SK-N-SH treated with all-trans-retinoic acid at 6 μM for 48 hours (cell line): ENCODE data around the gene SEC62.

Experiments
- ATAC-seq: fragments of 200-7000 bp; cut with Tn5 transposase; 3 replicates; pipeline ENCODE4 v1.9.1; 2020; ENCODE audit warnings: mild to moderate bottlenecking, moderate library complexity
- ARNTL ChIP-seq: fragments of 450-650 bp; formaldehyde crosslinking; IDR thresholded peaks from 2 replicates; pipeline ENCODE4 v1.5.0; 2020; ENCODE audit warnings: low read depth, mild to moderate bottlenecking, moderate library complexity, borderline replicate concordance
- BACH2 ChIP-seq: fragments of 250-450 bp; sonication (Bioruptor Pico); IDR thresholded peaks from 2 replicates; pipeline ENCODE4 v1.9.0; 2021; ENCODE audit warnings: mild to moderate bottlenecking, borderline replicate concordance
- CSDC2 ChIP-seq: fragments of 250-450 bp; sonication (Bioruptor Pico); IDR thresholded peaks from 2 replicates; pipeline ENCODE4 v1.5.0; 2020; ENCODE audit warnings: mild to moderate bottlenecking, moderate library complexity
- ESRRG ChIP-seq: fragments of 250-450 bp; sonication (Bioruptor Pico); IDR thresholded peaks from 2 replicates; pipeline ENCODE4 v1.6.1; 2021; ENCODE audit warnings: mild to moderate bottlenecking
- GLIS3 ChIP-seq: fragments of 250-450 bp; sonication (Bioruptor Pico); IDR thresholded peaks from 2 replicates; pipeline ENCODE4 v1.5.0; 2020; ENCODE audit warnings: mild to moderate bottlenecking, moderate library complexity
- ISL1 ChIP-seq: fragments of 250-450 bp; sonication (Bioruptor Pico); IDR thresholded peaks from 2 replicates; pipeline ENCODE4 v2.1.2; 2022; ENCODE audit warnings: mild to moderate bottlenecking, moderate library complexity
- OSR1 ChIP-seq: fragments of 250-450 bp; sonication (Bioruptor Pico); IDR thresholded peaks from 2 replicates; pipeline ENCODE4 v1.8.0; 2022; ENCODE audit warnings: moderate library complexity, mild to moderate bottlenecking, inconsistent platforms
- PPARA ChIP-seq: fragments of 250-450 bp; sonication (Bioruptor Pico); IDR thresholded peaks from 2 replicates; pipeline ENCODE4 v1.5.0; 2020; ENCODE audit warnings: mild to moderate bottlenecking, borderline replicate concordance
- RARB ChIP-seq: fragments of 250-450 bp; sonication (Bioruptor Pico); IDR thresholded peaks from 2 replicates; pipeline ENCODE4 v1.8.0; 2021; ENCODE audit warnings: mild to moderate bottlenecking, moderate library complexity
- SNAI2 ChIP-seq: fragments of 250-450 bp; sonication (Bioruptor Pico); IDR thresholded peaks from 2 replicates; pipeline ENCODE4 v1.5.0; 2020; ENCODE audit warnings: mild to moderate bottlenecking, moderate library complexity
- TCF4 ChIP-seq: fragments of 250-450 bp; sonication (Bioruptor Pico); IDR thresholded peaks from 2 replicates; pipeline ENCODE4 v1.8.0; 2021; ENCODE audit warnings: mild to moderate bottlenecking, moderate library complexity, borderline replicate concordance
- TOX ChIP-seq: fragments of 250-450 bp; sonication (Bioruptor Pico); IDR thresholded peaks from 2 replicates; pipeline ENCODE4 v1.8.0; 2021; ENCODE audit warnings: mild to moderate bottlenecking, moderate library complexity, borderline replicate concordance
- ZC3H10 ChIP-seq: fragments of 250-450 bp; sonication (Bioruptor Pico); IDR thresholded peaks from 2 replicates; pipeline ENCODE4 v1.5.1; 2021; ENCODE audit warnings: mild to moderate bottlenecking, moderate library complexity
- ZFP3 ChIP-seq: fragments of 250-450 bp; sonication (Bioruptor Pico); IDR thresholded peaks from 2 replicates; pipeline ENCODE4 v1.5.0; 2020; ENCODE audit warnings: mild to moderate bottlenecking, moderate library complexity
- ZFP30 ChIP-seq: fragments of 450-650 bp; formaldehyde crosslinking; IDR thresholded peaks from 2 replicates; pipeline ENCODE4 v1.5.0; 2022; ENCODE audit warnings: mild to moderate bottlenecking, moderate library complexity
- ZNF70 ChIP-seq: fragments of 450-650 bp; formaldehyde crosslinking; IDR thresholded peaks from 2 replicates; pipeline ENCODE4 v1.5.0; 2020; ENCODE audit warnings: mild to moderate bottlenecking, moderate library complexity
- ZNF8 ChIP-seq: fragments of 450-650 bp; formaldehyde crosslinking; IDR thresholded peaks from 2 replicates; pipeline ENCODE4 v1.5.0; 2020; ENCODE audit warnings: mild to moderate bottlenecking, moderate library complexity
- TF ChIP-seq, protein P1 (sequence below): fragments of 250-450 bp; sonication (Bioruptor Pico); IDR thresholded peaks from 2 replicates; pipeline ENCODE4 v1.5.1; 2020; ENCODE audit warnings: low read depth, mild to moderate bottlenecking, moderate library complexity
- TF ChIP-seq, protein P2 (sequence below): fragments of 250-450 bp; sonication (Bioruptor Pico); IDR thresholded peaks from 2 replicates; pipeline ENCODE4 v1.8.0; 2020; ENCODE audit warnings: mild to moderate bottlenecking, moderate library complexity, borderline replicate concordance
- TF ChIP-seq, protein P3 (sequence below): fragments of 250-450 bp; sonication (Bioruptor Pico); IDR thresholded peaks from 2 replicates; pipeline ENCODE4 v1.8.0; 2021; ENCODE audit warnings: low read depth, mild to moderate bottlenecking, moderate library complexity, borderline replicate concordance
- TF ChIP-seq, protein P4 (sequence below): fragments of 250-450 bp; sonication (Bioruptor Pico); IDR thresholded peaks from 2 replicates; pipeline ENCODE4 v1.5.1; 2021; ENCODE audit warnings: mild to moderate bottlenecking, moderate library complexity
- TF ChIP-seq, protein P5 (sequence below): fragments of 250-450 bp; sonication (Bioruptor Pico); IDR thresholded peaks from 2 replicates; pipeline ENCODE4 v1.5.0; 2020; ENCODE audit warnings: mild to moderate bottlenecking, moderate library complexity

The SEC62 gene

DNA sequence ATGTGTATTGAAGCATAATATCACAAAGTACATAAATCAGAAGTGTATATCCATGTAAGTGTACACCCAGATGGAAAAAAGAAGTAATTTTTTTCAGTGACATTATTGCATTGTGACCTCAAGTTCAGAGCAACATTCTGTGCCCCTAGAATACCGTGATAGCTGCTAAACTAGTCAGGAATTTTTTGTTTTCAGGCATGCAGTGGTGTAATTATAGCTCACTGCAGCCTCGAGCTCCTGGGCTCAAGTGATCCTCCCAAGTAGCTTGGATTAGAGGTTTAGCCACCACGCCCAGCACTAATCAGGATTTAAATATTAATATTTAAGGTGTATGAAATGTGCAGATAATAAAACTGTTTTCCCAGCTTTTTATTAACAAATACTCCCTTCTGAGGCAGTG is 25.5 kb downstream of the SEC62 start:
- no peak for TF ChIP-seq ZFP30 (CRISPR knock-in tag)
- TF ChIP-seq ZNF8: no peak
- TF ChIP-seq ESRRG (CRISPR knock-in tag): no peak
- TF ChIP-seq BACH2: no peak
- TF ChIP-seq TCF4: no peak
- TF ChIP-seq CSDC2 (CRISPR knock-in tag): no peak
- TF ChIP-seq ARNTL: no peak
- TF ChIP-seq, protein P1, sequence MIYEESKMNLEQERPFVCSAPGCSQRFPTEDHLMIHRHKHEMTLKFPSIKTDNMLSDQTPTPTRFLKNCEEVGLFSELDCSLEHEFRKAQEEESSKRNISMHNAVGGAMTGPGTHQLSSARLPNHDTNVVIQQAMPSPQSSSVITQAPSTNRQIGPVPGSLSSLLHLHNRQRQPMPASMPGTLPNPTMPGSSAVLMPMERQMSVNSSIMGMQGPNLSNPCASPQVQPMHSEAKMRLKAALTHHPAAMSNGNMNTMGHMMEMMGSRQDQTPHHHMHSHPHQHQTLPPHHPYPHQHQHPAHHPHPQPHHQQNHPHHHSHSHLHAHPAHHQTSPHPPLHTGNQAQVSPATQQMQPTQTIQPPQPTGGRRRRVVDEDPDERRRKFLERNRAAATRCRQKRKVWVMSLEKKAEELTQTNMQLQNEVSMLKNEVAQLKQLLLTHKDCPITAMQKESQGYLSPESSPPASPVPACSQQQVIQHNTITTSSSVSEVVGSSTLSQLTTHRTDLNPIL (CRISPR knock-in tag): no peak
- TF ChIP-seq ZNF70 (CRISPR knock-in tag): no peak
- TF ChIP-seq, protein P2, sequence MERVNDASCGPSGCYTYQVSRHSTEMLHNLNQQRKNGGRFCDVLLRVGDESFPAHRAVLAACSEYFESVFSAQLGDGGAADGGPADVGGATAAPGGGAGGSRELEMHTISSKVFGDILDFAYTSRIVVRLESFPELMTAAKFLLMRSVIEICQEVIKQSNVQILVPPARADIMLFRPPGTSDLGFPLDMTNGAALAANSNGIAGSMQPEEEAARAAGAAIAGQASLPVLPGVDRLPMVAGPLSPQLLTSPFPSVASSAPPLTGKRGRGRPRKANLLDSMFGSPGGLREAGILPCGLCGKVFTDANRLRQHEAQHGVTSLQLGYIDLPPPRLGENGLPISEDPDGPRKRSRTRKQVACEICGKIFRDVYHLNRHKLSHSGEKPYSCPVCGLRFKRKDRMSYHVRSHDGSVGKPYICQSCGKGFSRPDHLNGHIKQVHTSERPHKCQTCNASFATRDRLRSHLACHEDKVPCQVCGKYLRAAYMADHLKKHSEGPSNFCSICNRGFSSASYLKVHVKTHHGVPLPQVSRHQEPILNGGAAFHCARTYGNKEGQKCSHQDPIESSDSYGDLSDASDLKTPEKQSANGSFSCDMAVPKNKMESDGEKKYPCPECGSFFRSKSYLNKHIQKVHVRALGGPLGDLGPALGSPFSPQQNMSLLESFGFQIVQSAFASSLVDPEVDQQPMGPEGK (CRISPR knock-in tag): no peak
- no peak for TF ChIP-seq ZFP3 (CRISPR knock-in tag)
- no peak for TF ChIP-seq RARB (CRISPR knock-in tag)
- no peak for TF ChIP-seq SNAI2 (CRISPR knock-in tag)
- TF ChIP-seq PPARA (CRISPR knock-in tag): no peak
- TF ChIP-seq OSR1 (CRISPR knock-in tag): no peak
- TF ChIP-seq, protein P3, sequence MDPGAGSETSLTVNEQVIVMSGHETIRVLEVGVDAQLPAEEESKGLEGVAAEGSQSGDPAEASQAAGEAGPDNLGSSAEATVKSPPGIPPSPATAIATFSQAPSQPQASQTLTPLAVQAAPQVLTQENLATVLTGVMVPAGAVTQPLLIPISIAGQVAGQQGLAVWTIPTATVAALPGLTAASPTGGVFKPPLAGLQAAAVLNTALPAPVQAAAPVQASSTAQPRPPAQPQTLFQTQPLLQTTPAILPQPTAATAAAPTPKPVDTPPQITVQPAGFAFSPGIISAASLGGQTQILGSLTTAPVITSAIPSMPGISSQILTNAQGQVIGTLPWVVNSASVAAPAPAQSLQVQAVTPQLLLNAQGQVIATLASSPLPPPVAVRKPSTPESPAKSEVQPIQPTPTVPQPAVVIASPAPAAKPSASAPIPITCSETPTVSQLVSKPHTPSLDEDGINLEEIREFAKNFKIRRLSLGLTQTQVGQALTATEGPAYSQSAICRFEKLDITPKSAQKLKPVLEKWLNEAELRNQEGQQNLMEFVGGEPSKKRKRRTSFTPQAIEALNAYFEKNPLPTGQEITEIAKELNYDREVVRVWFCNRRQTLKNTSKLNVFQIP: no peak
- no peak for TF ChIP-seq GLIS3 (CRISPR knock-in tag)
- TF ChIP-seq, protein P4, sequence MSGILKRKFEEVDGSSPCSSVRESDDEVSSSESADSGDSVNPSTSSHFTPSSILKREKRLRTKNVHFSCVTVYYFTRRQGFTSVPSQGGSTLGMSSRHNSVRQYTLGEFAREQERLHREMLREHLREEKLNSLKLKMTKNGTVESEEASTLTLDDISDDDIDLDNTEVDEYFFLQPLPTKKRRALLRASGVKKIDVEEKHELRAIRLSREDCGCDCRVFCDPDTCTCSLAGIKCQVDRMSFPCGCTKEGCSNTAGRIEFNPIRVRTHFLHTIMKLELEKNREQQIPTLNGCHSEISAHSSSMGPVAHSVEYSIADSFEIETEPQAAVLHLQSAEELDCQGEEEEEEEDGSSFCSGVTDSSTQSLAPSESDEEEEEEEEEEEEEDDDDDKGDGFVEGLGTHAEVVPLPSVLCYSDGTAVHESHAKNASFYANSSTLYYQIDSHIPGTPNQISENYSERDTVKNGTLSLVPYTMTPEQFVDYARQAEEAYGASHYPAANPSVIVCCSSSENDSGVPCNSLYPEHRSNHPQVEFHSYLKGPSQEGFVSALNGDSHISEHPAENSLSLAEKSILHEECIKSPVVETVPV (CRISPR knock-in tag): no peak
- ATAC-seq: no peak

DNA sequence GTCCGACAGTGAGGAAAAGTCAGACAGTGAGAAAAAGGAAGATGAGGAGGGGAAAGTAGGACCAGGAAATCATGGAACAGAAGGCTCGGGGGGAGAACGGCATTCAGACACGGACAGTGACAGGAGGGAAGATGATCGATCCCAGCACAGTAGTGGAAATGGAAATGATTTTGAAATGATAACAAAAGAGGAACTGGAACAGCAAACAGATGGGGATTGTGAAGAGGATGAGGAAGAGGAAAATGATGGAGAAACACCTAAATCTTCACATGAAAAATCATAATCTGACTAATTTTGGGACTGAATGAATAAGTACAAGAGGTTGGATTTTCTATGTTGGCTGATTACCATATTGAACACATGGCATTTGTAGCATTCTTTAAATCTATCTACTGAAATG is 26.2 kb downstream of the SEC62 start:
- ATAC-seq: no peak
- TF ChIP-seq SNAI2 (CRISPR knock-in tag) (no peak), PPARA (CRISPR knock-in tag) (no peak), TCF4 (no peak)
- TF ChIP-seq, protein P2 (CRISPR knock-in tag): no peak
- TF ChIP-seq, protein P4 (CRISPR knock-in tag): no peak
- TF ChIP-seq, all 23 proteins: peak for 0

DNA sequence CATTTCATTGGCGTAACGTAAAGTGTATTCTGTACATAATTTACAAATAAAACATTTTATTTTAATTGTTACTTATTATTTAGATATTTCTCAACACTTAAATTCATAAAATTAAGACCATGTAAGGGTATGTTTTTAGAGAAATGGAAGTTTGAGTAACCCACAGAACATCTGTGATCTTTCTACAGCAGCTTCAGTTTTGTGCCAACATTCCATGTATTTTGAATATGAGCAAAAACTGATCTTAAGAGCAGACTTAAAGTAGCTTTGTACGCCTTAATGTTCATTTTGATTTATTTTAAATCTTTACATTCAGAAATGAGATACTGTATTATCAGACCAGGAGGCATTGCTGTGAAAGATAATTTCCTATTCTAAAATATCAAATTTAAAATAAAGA is 27.2 kb downstream of the SEC62 start:
- TF ChIP-seq SNAI2 (CRISPR knock-in tag) (no peak), ISL1 (no peak), TOX (CRISPR knock-in tag) (no peak), ESRRG (CRISPR knock-in tag) (no peak), ZC3H10 (CRISPR knock-in tag) (no peak), ARNTL (no peak), CSDC2 (CRISPR knock-in tag) (no peak)
- TF ChIP-seq, protein P3: no peak
- TF ChIP-seq, protein P5, sequence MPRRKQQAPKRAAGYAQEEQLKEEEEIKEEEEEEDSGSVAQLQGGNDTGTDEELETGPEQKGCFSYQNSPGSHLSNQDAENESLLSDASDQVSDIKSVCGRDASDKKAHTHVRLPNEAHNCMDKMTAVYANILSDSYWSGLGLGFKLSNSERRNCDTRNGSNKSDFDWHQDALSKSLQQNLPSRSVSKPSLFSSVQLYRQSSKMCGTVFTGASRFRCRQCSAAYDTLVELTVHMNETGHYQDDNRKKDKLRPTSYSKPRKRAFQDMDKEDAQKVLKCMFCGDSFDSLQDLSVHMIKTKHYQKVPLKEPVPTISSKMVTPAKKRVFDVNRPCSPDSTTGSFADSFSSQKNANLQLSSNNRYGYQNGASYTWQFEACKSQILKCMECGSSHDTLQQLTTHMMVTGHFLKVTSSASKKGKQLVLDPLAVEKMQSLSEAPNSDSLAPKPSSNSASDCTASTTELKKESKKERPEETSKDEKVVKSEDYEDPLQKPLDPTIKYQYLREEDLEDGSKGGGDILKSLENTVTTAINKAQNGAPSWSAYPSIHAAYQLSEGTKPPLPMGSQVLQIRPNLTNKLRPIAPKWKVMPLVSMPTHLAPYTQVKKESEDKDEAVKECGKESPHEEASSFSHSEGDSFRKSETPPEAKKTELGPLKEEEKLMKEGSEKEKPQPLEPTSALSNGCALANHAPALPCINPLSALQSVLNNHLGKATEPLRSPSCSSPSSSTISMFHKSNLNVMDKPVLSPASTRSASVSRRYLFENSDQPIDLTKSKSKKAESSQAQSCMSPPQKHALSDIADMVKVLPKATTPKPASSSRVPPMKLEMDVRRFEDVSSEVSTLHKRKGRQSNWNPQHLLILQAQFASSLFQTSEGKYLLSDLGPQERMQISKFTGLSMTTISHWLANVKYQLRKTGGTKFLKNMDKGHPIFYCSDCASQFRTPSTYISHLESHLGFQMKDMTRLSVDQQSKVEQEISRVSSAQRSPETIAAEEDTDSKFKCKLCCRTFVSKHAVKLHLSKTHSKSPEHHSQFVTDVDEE (CRISPR knock-in tag): no peak

More for the DNA sequence above, 27.2 kb downstream of the SEC62 start:
- no peak for ATAC-seq
